Peyer's patch (tissue), 4 donors: ENCODE results near the gene IGF1.

Source experiments
- CTCF ChIP-seq, 6 experiments: fragments of 450-650 bp in 4 of 6; fragments of 200-600 bp in 2 of 6; sonication (generic) in 1 of 6; IDR thresholded peaks; one replicate each; pipeline ENCODE4 v1.5.1; 2017 to 2019; ENCODE audit warnings: antibody characterized with exemption in 6 of 6, mild to moderate bottlenecking in 3 of 6, moderate library complexity in 1 of 6
- POLR2A ChIP-seq, 2 donors: fragments of 450-650 bp; IDR thresholded peaks; one replicate each; pipeline ENCODE4 v1.5.1; 2017; ENCODE audit warnings: antibody characterized with exemption in 2 of 2, mild to moderate bottlenecking in 2 of 2, moderate library complexity in 2 of 2

GRCh38 chr12:102510463-102510862, 30.1 kb upstream of the IGF1 start:
- no peak for TF ChIP-seq CTCF (IDR thresholded peaks at IDR 0.05)
- no peak for TF ChIP-seq POLR2A (IDR thresholded peaks at IDR 0.05)
